ENCODE data around the gene PSAP.

Gene PSAP

DNA sequence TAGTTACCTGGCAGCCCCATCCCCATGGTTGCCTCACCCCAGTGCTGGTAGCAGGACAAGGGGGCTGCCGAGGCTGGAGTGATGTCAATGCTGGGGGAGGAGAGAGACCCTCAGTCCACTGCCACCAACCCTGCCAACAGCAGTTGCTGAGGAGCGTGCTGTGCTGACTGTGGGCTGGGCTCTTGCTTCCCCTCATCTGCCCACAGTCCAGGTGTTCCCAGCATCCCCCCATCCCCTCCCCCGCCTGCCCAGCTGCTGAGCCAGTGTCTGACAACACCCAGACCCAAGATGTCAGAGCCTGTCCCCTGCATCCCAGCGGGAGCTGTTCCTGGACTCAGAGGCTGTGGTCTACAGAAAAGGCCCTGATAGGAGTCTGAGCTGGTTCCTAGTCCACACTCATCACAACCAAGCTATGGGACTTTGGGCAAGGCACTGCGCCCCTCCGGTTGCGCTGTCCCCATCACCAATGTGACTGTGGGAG, 14.6 kb upstream of the PSAP start:
- no peak overlapping the region for H3K4me3 ChIP-seq
- no peak overlapping the region for H3K27ac ChIP-seq
- TF ChIP-seq, protein P1, sequence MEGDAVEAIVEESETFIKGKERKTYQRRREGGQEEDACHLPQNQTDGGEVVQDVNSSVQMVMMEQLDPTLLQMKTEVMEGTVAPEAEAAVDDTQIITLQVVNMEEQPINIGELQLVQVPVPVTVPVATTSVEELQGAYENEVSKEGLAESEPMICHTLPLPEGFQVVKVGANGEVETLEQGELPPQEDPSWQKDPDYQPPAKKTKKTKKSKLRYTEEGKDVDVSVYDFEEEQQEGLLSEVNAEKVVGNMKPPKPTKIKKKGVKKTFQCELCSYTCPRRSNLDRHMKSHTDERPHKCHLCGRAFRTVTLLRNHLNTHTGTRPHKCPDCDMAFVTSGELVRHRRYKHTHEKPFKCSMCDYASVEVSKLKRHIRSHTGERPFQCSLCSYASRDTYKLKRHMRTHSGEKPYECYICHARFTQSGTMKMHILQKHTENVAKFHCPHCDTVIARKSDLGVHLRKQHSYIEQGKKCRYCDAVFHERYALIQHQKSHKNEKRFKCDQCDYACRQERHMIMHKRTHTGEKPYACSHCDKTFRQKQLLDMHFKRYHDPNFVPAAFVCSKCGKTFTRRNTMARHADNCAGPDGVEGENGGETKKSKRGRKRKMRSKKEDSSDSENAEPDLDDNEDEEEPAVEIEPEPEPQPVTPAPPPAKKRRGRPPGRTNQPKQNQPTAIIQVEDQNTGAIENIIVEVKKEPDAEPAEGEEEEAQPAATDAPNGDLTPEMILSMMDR (IDR thresholded peaks at IDR 0.05), result no peak

DNA sequence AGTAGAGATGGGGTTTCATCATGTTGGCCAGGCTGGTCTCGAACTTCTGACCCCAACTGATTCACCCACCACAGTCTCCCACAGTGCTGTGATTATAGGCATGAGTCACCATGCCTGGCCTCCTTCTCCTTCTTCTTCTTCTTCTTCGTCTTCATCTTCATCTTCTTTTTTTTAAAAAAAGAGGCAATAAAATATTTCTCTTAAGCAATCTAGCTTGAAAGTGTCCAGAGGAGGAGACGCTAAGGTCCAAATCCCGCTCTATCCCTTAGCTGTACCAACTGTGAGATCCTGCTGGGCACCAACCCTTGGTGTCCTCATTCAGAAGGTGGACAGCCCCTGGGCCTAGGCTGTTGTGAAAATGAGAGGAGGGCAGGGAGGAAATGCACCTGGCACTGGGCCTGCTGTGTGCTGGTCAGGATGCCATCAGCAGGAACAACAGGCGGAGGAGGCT, 13.9 kb upstream of the PSAP start:
- H3K27ac ChIP-seq, result no peak overlapping the region
- no peak for DNase-seq (ENCODE audit: low spot score)
- no peak overlapping the region for H3K4me3 ChIP-seq
- TF ChIP-seq, protein P1 (IDR thresholded peaks at IDR 0.05), result no peak

More for the DNA sequence above, 14.6 kb upstream of the PSAP start:
- no peak for DNase-seq (ENCODE audit: low spot score)

DNA sequence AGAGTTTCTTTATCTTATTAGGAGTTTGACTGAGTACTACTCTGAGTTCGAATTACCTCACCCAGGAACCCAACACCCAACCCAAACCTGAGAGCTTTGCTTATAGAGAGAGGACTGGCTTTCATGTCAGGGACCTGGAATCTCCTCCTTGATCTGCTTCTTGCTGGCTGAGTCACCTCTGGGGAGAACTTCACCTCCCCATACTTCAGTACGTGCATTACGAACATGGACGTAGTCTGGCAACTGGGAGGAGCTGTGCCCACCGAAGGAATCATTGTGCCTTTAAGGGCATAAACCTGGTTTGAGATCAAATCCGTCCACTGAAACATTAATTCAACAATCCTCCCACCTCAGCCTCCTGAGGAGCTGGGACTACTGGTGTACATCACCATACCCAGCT, 12.2 kb upstream of the PSAP start:
- Histone ChIP-seq H3K27ac (no peak overlapping the region), H3K4me3 (no peak overlapping the region)
- no peak for DNase-seq (ENCODE audit: low spot score)
- TF ChIP-seq, protein P1 (IDR thresholded peaks at IDR 0.05), result no peak

DNA sequence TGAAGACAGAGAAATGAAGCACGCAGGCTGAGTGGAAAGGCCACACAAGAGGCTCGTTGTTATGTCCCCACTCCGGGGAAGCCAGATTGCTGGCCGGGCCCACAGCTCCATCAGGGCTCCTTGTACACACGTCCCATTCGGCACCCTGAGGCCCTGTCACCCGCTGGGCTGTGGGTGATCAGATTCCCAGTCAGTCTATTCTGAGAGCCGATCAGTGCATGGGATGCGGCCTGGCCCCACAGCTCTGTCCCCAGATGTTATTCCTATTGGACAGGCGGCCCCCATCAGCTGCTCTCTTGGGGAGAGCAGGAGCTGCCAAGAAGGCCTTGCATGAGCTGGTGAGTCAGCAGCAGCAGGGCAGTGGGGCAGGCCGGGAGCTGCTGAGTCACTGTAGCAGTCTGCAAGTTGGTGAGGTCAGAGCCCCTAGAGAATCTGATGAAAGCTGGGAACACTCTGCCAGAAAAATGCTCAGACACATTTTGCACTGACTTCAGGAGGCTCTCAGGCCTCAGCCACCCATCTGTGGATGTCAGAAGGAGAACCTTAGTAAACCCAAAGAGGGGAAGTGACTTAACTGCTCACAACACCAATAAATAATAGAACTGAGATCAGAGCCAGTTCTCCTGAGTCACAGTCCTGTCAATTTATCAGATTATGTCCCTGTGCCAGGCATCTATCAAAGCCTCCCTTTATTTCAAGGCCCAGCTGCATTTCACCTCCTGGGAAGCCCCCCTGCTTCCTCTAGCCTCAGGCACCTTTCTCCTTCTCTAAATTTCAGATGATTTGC, 9.4 kb upstream of the PSAP start:
- peak; percentile 99 for DNase-seq (ENCODE audit: low spot score)
- H3K4me3 ChIP-seq, result peak overlapping the region; percentile 42
- H3K27ac ChIP-seq, result peak overlapping the region; percentile 92 to 96
- TF ChIP-seq, protein P1 (IDR thresholded peaks at IDR 0.05), result no peak

DNA sequence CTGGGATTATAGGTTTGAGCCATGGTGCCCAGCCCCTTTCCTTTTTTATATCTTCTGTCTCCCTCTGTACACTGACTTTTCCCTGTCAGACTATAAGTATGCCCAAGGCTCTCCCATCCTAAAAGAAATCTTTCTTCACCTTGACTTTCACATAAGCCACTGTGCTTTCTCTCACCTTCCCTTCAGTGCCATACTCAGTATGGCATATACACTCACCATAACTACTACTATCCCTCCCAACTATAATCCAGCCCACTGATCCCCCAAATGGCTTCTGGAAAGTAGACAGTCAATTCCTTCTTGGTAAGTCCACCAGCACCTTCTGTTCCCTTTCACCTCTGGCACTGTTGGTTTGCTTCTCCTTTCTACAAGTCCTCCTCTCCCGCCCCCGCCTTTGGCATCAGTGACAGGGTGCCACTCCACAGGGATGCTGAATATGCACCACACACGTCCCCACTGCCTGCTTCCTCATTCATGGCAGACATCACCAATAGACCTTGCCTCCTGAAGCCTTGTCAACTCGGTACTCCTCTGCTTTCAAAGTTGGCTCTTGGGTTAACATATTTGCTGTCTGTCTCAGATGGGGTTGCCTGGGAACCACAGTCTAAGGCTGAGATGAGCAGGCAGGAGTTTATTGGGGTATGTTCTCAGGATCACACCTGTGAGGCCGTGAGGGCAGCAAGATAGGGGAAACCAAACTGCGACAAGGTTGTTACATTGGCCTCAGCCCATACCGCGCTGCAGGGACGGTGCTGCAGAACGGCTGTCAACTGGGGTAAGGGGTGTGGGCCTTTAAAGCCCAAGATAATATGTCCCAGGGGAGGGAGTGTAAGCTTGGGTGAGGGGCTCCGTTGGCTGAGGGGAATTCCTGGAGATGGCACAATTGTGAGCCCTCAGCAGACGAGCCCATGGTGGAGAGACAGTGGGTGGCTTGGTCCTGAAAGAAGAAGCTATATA, 7.2 kb upstream of the PSAP start:
- TF ChIP-seq, protein P1 (IDR thresholded peaks at IDR 0.05), result no peak
- H3K27ac ChIP-seq, result no peak overlapping the region
- DNase-seq (ENCODE audit: low spot score), result no peak
- no peak overlapping the region for H3K4me3 ChIP-seq

DNA sequence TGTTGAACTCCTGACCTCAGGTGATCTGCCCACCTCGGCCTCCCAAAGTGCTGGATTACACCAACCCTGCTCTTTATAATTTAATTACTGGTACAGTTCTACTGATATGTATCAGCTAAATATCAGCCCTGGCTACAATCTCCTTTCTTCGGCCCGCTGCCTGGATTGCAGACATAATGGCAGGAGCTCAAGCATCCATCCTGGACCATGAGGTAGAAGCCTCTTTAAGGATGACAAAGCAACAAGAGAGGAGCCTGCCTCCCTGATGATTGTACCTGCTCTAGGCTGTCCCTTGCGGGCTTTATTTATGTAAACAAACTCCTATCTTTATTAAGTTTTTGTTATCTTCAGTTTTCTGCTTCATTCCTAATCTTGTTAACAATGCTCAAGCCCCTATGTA, 5.6 kb upstream of the PSAP start:
- Histone ChIP-seq H3K27ac (no peak overlapping the region), H3K4me3 (no peak overlapping the region)
- DNase-seq (ENCODE audit: low spot score), result no peak
- TF ChIP-seq, protein P1 (IDR thresholded peaks at IDR 0.05), result no peak

Data from coronary artery (tissue), 2 donors.